ENCODE measurements around the gene MTMR3. TPM values are rescaled to one million over a fixed set of nuclear protein-coding genes. Genes with fewer than 3 reads are reported as not detected.
A peak's percentile ranks its signal among the peaks of the same experiment; 100 is the strongest.

The MTMR3 gene
- total RNA-seq, 1 donor from 2014 or later, result 41.0 TPM

DNA sequence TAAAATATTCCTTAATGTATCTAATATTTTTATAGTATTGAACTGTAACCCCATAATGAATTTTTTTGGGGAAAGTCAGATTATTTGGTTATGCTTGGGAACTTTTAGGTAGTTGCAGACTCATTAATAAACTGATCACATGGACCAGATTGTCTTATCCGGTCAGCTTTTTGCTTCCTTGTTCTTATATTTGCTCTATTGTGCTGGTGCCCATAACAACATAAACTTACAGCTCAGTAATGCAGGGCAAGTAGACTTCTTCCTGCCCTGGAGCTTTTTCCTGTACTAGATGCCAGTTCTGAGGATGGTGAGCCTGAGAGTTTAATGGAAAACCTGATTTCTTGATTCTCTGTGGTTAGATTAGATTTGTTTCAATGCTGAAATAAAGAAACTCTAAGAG is 53.2 kb downstream of the MTMR3 start:
- Histone ChIP-seq H3K9me3 (ENCODE audit: insufficient read depth, low read depth, low read length) (no peaks in the 10 kb centered on the region), H2AFZ (ENCODE audit: low read depth, low read length) (no peak overlapping the region), H3K27me3 (ENCODE audit: insufficient read depth, low read length) (no peaks in the 10 kb centered on the region), H3K4me1 (ENCODE audit: insufficient read depth, low read length) (no peaks in the 10 kb centered on the region), H3K9ac (ENCODE audit: low read length) (no peak overlapping the region), H3K27ac (ENCODE audit: low read depth, low read length) (no peak overlapping the region), H3K4me2 (ENCODE audit: low read length) (no peak overlapping the region), H3K36me3 (ENCODE audit: insufficient read depth, low read length) (no peaks in the 10 kb centered on the region), H3K79me2 (ENCODE audit: insufficient read depth, low read length) (peaks cover 85% of the 10 kb centered on the region), H4K20me1 (ENCODE audit: insufficient read depth, low read length) (peaks cover 73% of the 10 kb centered on the region), H3K4me3 (ENCODE audit: insufficient read depth, low read depth, low read length) (no peak overlapping the region)
- Mint-ChIP-seq H3K4me1 (ENCODE audit: low read depth, unreplicated experiment) (peaks cover 13% of the 10 kb centered on the region), H3K4me3 (ENCODE audit: unreplicated experiment) (no peak overlapping the region), H3K36me3 (ENCODE audit: low read depth, unreplicated experiment) (peaks cover 3% of the 10 kb centered on the region), H3K9me3 (ENCODE audit: unreplicated experiment) (no peaks in the 10 kb centered on the region), H3K27me3 (ENCODE audit: low read depth, unreplicated experiment) (no peaks in the 10 kb centered on the region), H3K27ac (ENCODE audit: unreplicated experiment) (no peak overlapping the region)
- no peak for DNase-seq (ENCODE audit: low read depth)
- no peak for TF ChIP-seq EZH2 (IDR thresholded peaks at IDR 0.05; ENCODE audit: insufficient read depth, low read length)
- TF ChIP-seq, protein P1, sequence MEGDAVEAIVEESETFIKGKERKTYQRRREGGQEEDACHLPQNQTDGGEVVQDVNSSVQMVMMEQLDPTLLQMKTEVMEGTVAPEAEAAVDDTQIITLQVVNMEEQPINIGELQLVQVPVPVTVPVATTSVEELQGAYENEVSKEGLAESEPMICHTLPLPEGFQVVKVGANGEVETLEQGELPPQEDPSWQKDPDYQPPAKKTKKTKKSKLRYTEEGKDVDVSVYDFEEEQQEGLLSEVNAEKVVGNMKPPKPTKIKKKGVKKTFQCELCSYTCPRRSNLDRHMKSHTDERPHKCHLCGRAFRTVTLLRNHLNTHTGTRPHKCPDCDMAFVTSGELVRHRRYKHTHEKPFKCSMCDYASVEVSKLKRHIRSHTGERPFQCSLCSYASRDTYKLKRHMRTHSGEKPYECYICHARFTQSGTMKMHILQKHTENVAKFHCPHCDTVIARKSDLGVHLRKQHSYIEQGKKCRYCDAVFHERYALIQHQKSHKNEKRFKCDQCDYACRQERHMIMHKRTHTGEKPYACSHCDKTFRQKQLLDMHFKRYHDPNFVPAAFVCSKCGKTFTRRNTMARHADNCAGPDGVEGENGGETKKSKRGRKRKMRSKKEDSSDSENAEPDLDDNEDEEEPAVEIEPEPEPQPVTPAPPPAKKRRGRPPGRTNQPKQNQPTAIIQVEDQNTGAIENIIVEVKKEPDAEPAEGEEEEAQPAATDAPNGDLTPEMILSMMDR (IDR thresholded peaks at IDR 0.05; ENCODE audit: insufficient read depth, low read depth, low read length), result no peak
- FAIRE-seq, result no peak

DNA sequence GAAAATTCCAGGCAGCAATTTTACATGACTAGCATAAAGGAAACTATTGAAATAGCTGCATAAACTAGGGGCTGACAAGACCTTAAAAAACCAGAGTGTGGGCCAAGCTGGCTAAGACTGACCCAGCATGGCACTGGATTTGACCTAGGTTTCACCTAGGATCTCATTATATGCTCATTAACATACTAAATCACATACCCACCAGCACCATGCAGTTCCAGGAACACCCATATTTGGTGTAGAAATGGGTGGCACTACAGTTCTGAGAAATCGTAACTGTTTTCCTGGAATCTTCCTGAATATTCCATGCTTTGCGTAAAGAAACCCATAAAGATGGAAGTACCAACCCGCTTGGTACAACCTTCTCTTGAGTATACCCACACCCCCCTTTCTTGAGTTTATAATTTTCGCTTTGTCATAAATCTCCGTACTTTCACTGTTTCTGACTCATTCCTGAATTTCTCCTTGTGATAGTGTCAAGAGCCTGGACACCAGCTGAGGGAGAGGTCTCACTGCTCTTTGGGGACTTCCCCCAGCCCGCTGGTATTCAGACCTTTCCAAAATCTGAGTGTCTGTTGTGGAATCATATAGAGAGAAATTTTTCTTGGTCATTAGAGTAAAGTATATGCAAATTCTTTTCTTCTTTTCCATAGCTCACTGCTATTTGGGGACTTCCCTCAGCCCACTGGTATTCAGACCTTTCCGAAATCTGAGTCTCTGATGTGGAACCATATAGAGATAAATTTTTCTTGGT is 55.1 kb downstream of the MTMR3 start:
- no peak overlapping the region for H3K27ac Mint-ChIP-seq (ENCODE audit: unreplicated experiment)
- peak; percentile 21 for DNase-seq (ENCODE audit: low read depth)
- no peaks in the 10 kb centered on the region for H3K27me3 Mint-ChIP-seq (ENCODE audit: low read depth, unreplicated experiment)
- H3K9me3 Mint-ChIP-seq (ENCODE audit: unreplicated experiment), result peaks cover 2% of the 10 kb centered on the region
- no peak overlapping the region for H3K4me3 ChIP-seq (ENCODE audit: insufficient read depth, low read depth, low read length)
- TF ChIP-seq EZH2 (IDR thresholded peaks at IDR 0.05; ENCODE audit: insufficient read depth, low read length), result no peak
- TF ChIP-seq, protein P1 (IDR thresholded peaks at IDR 0.05; ENCODE audit: insufficient read depth, low read depth, low read length), result no peak
- peaks cover 8% of the 10 kb centered on the region for H3K36me3 Mint-ChIP-seq (ENCODE audit: low read depth, unreplicated experiment)
- H4K20me1 ChIP-seq (ENCODE audit: insufficient read depth, low read length), result peaks cover 65% of the 10 kb centered on the region
- H3K4me2 ChIP-seq (ENCODE audit: low read length), result no peak overlapping the region
- no peak for FAIRE-seq
- H3K36me3 ChIP-seq (ENCODE audit: insufficient read depth, low read length), result no peaks in the 10 kb centered on the region
- peaks cover 15% of the 10 kb centered on the region for H3K4me1 Mint-ChIP-seq (ENCODE audit: low read depth, unreplicated experiment)
- H3K27me3 ChIP-seq (ENCODE audit: insufficient read depth, low read length), result no peaks in the 10 kb centered on the region
- no peak overlapping the region for H3K27ac ChIP-seq (ENCODE audit: low read depth, low read length)
- no peak overlapping the region for H2AFZ ChIP-seq (ENCODE audit: low read depth, low read length)
- H3K4me3 Mint-ChIP-seq (ENCODE audit: unreplicated experiment), result no peak overlapping the region
- H3K9ac ChIP-seq (ENCODE audit: low read length), result no peak overlapping the region
- H3K79me2 ChIP-seq (ENCODE audit: insufficient read depth, low read length), result peaks cover 81% of the 10 kb centered on the region
- H3K9me3 ChIP-seq (ENCODE audit: insufficient read depth, low read depth, low read length), result no peaks in the 10 kb centered on the region
- no peaks in the 10 kb centered on the region for H3K4me1 ChIP-seq (ENCODE audit: insufficient read depth, low read length)

DNA sequence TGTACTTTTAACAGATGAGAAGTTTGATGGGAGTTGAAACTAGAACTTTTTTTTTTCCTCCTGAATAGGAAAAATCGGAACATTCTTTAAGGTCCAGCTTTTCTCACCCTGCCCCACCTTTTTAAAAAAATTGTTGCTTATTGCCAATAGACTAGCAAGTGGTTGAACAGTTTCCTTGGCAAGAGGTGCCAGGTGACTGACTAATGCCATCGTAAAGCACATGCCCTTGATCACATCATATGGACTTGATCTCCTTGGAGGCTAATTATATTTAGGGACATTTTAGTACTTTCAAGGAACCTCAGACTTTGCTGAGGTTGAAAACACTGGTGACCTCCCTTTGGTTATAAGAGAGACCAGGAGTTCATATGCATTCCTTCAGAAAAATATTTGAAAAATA is 57.6 kb downstream of the MTMR3 start:
- Histone ChIP-seq H3K27me3 (ENCODE audit: insufficient read depth, low read length) (no peaks in the 10 kb centered on the region), H3K27ac (ENCODE audit: low read depth, low read length) (no peak overlapping the region), H3K4me3 (ENCODE audit: insufficient read depth, low read depth, low read length) (no peak overlapping the region), H3K79me2 (ENCODE audit: insufficient read depth, low read length) (peaks cover 80% of the 10 kb centered on the region), H3K4me2 (ENCODE audit: low read length) (no peak overlapping the region), H4K20me1 (ENCODE audit: insufficient read depth, low read length) (peaks cover 59% of the 10 kb centered on the region), H3K9ac (ENCODE audit: low read length) (no peak overlapping the region), H3K36me3 (ENCODE audit: insufficient read depth, low read length) (no peaks in the 10 kb centered on the region), H2AFZ (ENCODE audit: low read depth, low read length) (no peak overlapping the region), H3K9me3 (ENCODE audit: insufficient read depth, low read depth, low read length) (no peaks in the 10 kb centered on the region), H3K4me1 (ENCODE audit: insufficient read depth, low read length) (no peaks in the 10 kb centered on the region)
- FAIRE-seq (no peak), DNase-seq (ENCODE audit: low read depth) (no peak)
- TF ChIP-seq, protein P1 (IDR thresholded peaks at IDR 0.05; ENCODE audit: insufficient read depth, low read depth, low read length), result no peak
- TF ChIP-seq EZH2 (IDR thresholded peaks at IDR 0.05; ENCODE audit: insufficient read depth, low read length), result no peak
- peaks cover 24% of the 10 kb centered on the region for H3K4me1 Mint-ChIP-seq (ENCODE audit: low read depth, unreplicated experiment)
- H3K27me3 Mint-ChIP-seq (ENCODE audit: low read depth, unreplicated experiment), result no peaks in the 10 kb centered on the region
- peaks cover 8% of the 10 kb centered on the region for H3K36me3 Mint-ChIP-seq (ENCODE audit: low read depth, unreplicated experiment)
- H3K9me3 Mint-ChIP-seq (ENCODE audit: unreplicated experiment), result peaks cover 2% of the 10 kb centered on the region
- H3K27ac Mint-ChIP-seq (ENCODE audit: unreplicated experiment), result no peak overlapping the region
- no peak overlapping the region for H3K4me3 Mint-ChIP-seq (ENCODE audit: unreplicated experiment)
